ENCODE results near the gene BSND.

BSND gene

DNA sequence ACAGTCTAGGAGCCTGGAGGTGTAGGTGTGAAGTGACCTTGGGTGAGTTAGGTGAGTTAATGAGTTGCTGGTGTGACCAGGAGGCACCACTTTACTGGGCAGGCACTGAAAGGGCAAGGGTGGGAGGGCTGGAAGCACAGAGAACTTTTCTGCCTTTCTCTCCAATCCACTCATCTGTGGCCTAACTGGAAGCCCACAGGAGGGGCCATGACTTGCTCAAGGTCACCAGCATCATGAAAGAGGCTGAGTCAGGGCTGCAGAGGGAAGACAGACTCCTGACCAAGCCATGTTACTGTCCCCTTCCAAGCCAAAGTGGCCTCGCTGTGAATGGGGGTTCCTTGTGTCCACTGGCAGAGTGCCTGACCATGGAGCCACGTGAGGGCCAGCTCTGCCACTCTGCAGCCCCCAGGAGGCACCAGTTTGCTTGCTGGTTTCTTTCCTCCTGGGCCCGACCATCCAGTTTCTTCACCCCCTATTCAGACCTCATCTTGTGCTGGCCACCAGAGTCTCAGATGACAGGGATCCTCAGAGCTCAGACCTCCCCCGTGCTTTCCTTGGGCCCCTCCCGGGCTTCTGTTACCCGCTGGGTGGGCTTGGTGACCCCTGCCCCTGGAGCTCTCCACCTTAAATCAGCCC, 4.3 kb upstream of the BSND start:
- no peak for DNase-seq (ENCODE audit: low spot score)

- DNase-seq (ENCODE audit: low spot score): no peak
These were observed 3.5 kb upstream of the BSND start for GRCh38 chr1:54995013-54995760.

DNA sequence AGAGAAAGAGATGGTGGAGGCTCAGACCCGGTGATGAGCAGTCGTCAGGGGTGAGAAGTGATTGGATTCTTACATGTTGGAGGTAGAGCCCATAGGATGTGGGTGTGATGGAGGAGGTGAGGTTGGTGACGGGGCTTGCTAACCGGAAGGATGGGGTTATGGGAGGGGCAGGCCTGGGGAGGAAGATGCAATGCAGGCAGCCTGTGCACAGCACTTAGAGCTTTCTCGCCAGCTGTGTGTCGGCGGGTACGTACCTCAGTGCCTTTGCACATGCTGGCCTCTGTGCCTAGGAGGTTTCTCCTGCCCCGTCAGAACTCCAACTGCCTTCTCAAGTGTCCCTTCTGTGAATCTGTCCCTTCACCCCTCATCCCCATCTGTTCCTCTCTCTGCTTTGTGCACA, 2.9 kb upstream of the BSND start:
- no peak for DNase-seq (ENCODE audit: low spot score)

GRCh38 chr1:54996359-54996868, 2.3 kb upstream of the BSND start:
- DNase-seq (ENCODE audit: low spot score): peak; percentile 90

GRCh38 chr1:54996869-54997710, 1.6 kb upstream of the BSND start:
- DNase-seq (ENCODE audit: low spot score): peak; percentile 43

DNA sequence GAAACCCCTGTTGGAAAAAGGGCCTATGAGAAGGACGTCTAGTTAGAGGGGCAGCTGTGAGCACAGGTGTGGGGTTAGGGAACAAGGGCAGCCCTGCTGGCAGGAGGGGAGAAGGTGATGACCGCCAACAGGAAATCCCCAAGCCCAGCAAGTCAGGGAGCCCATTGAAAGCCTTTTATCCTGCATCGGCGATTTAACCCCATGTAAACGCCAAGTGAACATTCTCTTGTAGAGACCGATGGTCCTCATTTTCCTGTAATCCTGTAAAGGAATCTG, 1.1 kb upstream of the BSND start:
- no peak for DNase-seq (ENCODE audit: low spot score)

- no peak for DNase-seq (ENCODE audit: low spot score)
These were observed 633 bp upstream of the BSND start for GRCh38 chr1:54998100-54998499.

DNA sequence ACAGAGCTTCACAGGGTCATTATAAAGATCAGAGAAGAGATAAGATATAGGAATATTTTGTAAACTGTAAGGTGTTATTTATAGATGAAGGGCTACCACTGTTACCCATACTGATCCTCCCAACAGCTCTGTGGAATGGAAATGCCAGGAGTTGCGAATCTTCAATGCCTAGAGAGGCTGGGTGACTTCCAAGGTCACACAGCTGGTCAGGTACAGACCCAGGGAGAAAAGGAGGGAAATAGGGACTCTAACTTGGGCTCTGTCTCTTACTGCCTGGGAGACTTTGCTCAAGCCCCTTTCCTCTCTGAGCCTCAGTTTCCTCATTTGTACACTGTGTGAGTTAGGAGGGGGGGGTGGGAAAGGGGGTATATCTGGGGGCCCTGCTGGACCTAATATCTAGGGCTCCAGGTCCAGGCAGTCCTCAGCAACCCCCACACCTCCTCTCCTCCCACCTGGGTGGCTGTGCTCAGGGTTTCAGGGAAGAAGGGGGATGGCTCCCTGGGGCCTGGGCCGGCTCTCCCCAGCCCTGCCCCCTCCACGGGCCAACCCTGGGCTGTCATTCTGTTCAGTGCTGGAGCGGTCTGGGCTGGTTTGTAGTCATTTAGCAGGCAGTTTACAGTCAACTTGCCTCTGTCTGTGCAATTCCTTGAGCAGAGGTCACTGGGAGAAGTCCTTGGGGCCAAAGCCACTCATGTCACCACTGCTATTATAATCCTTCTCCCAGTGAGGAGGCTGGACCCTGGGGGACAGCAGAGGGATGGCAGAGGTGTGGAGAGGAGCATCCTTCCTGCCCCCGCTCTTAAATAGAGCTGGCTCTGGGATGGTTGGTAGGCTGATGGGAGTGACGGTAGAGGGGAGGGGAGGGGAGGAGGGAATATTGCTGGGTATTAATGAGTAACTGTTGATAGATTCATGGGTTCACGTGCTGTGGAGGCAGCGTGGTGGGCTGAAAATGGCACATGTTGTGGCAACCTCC, 1.7 kb downstream of the BSND start:
- DNase-seq (ENCODE audit: low spot score): no peak

DNA sequence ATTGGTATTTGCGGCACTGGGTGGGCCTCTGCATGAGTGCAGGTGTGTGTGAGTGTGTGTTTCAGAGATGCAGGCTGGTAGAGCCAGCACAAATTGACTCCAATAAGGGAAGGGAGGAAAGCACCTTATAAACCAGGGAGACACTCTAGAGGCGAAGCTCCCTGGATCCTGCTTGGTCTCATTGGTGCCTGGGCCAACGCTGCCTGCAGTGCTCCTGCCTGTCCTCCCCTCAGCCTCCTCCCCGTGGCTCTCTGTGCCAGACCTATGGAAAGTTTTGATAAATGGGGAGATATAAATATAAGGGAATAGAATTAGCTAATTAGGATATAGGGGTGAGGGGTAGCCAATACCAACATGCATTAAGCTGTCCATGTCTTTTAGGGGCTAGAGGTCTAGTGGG, 2.6 kb downstream of the BSND start:
- no peak for DNase-seq (ENCODE audit: low spot score)

GRCh38 chr1:55002686-55003085, 4.0 kb downstream of the BSND start:
- DNase-seq (ENCODE audit: low spot score): no peak

DNA sequence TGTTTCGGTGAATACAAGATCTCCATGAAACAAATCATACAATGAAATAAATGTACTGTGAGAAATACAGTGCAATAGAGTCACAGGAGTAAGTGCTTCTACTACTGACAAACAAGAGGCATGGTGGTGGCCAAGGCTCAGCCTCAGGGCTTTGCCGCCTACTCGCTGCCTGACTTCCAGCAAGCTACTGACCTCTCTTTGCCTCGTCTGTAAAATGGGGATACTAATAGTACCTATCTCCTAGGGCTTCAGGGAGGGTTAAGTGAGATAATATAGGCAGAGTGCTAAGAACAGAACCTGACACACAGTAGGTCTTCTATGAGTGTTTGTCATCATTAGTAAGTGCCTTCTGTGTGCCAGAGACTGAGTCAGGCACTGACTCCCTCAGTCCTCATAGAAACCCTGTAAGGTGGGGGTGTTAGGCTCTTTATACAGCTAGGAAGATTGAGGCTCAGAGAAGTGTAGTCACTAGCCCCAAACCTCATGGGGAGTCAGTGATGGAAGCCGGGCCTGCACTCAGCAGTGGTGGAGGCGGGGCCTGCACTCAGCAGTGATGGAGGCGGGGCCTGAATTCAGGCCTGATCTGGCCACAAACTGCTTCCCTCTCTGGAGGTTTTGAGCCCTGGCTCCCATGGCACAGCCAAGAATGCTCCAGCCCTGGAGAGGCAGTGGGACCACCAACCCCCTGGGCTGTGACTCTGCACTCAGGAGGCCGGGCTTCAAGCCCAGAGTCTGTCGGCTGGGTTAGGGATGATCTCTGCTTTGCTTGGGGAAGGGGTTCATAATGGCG, 6.8 kb downstream of the BSND start:
- no peak for DNase-seq (ENCODE audit: low spot score)

DNA sequence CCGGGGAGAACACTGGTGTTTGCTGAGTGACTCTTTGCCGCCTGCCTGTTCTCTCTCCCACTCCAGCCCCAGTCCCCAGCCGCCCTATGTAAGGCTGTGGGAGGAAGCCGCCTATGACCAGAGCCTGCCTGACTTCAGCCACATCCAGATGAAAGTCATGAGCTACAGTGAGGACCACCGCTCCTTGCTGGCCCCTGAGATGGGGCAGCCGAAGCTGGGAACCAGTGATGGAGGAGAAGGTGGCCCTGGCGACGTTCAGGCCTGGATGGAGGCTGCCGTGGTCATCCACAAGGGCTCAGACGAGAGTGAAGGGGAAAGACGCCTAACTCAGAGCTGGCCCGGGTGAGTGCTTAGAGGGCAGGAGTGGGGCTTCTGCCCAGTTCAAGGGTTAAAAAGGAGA, 8.2 kb downstream of the BSND start:
- DNase-seq (ENCODE audit: low spot score): no peak

GRCh38 chr1:55007625-55008024, 8.9 kb downstream of the BSND start:
- no peak for DNase-seq (ENCODE audit: low spot score)

GRCh38 chr1:55010194-55010886, 11.6 kb downstream of the BSND start:
- DNase-seq (ENCODE audit: low spot score): no peak

- DNase-seq (ENCODE audit: low spot score): no peak
These were observed 12.1 kb downstream of the BSND start for GRCh38 chr1:55010887-55011217.

- no peak for DNase-seq (ENCODE audit: low spot score)
These were observed 13.9 kb downstream of the BSND start for GRCh38 chr1:55012661-55013060.

DNA sequence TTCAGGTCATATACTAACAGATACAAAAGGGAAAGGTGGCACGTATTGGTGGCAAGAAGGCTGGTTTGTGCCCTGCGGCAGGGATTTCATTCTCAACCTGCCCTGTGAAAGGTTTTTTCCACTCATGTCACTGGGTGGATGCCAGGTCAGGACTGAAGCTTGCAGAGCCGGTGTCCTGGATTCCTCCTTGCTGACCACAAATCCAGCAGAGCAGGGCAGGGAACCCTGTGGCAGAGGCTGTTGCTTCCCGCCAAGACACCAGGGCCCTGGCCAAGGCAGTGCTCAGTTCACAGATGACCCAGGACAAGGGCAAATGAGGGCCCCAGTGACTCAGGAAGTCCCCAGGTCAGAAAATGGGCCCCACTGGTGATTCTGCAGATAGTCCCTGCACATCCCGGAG, 16.4 kb downstream of the BSND start:
- no peak for DNase-seq (ENCODE audit: low spot score)

DNA sequence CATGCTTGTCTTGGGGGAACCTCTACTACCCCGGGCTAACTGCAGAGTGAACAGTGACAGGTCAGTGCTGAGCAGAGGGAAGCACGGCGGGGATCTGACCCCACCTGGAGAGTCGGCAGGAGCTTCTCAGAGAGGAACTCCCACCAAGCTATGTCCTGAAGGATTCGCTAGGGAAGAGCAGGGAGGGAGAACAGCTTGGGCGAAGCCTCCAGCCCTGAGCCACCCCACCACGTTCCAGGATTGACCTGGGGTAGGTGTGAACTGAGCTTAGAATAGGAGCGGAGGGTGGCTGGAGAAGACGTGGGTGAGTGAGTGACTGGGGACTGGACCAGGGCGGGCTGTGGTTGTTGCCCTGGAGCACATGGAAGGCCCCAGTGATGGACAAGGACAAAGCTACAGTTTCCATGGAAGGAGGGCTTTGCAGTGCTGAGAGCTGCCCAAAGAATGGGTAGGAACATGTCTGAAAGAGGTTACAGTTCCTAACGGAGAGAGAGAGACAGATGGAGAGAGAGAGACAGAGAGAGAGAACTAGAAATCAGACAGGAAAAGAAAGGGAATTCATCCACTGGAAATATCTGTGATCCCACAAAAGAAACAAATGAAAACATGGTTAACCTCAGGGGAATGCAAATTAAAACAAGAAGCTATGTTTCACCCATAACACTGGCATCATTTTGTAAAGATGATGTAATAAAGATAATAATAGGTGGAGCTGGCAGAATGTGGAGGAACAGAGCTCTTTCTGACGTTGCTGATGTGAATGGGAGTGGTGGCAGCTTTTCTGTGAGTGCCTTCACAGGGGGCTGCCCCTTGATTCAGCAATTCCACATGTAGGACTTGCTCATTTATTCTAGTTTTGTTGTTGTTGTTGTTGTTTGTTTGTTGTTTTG, 17.2 kb downstream of the BSND start:
- no peak for DNase-seq (ENCODE audit: low spot score)

DNA sequence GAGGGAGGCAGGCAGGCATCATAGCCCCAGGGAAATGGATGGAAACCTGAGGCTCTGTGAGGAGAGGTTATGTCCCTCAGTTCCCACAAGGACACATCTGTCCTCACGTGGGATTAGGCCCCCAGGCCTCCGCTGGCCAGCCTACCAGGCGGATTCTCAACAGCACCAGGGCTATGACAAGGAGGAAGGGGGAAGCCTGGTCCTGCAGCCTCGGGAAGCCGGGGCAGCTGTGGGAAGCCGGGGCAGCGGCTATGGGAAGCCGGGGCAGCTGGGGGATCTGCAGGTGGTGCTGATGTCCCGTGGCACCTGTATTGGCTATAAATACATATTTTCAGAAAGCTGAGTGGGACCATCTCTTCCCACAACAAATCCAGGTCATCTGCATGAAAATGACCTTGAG, 19.7 kb downstream of the BSND start:
- DNase-seq (ENCODE audit: low spot score): no peak

All from D341Med (cell line).